ENCODE results near the gene CACNA1S.

GRCh38 chr1:201125800-201126199 lies 13.6 kb upstream of the CACNA1S start:
- TF ChIP-seq, protein P1, sequence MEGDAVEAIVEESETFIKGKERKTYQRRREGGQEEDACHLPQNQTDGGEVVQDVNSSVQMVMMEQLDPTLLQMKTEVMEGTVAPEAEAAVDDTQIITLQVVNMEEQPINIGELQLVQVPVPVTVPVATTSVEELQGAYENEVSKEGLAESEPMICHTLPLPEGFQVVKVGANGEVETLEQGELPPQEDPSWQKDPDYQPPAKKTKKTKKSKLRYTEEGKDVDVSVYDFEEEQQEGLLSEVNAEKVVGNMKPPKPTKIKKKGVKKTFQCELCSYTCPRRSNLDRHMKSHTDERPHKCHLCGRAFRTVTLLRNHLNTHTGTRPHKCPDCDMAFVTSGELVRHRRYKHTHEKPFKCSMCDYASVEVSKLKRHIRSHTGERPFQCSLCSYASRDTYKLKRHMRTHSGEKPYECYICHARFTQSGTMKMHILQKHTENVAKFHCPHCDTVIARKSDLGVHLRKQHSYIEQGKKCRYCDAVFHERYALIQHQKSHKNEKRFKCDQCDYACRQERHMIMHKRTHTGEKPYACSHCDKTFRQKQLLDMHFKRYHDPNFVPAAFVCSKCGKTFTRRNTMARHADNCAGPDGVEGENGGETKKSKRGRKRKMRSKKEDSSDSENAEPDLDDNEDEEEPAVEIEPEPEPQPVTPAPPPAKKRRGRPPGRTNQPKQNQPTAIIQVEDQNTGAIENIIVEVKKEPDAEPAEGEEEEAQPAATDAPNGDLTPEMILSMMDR (IDR thresholded peaks at IDR 0.05), result no peak
- TF ChIP-seq POLR2AphosphoS5 (IDR thresholded peaks at IDR 0.05), result no peak
